Activated CD4-positive, CD25-positive, alpha-beta regulatory T cell (primary cell): Measurements from ENCODE around the gene EEPD1.

ENCODE experiments used
- DNase-seq, 4 experiments: peaks; one replicate each; lab custom pipeline; 2025; lab: John Stamatoyannopoulos, UW

Gene EEPD1

GRCh38 chr7:36154255-36155212 is 1.5 kb downstream of the EEPD1 start:
- DNase-seq, result no peak

DNA sequence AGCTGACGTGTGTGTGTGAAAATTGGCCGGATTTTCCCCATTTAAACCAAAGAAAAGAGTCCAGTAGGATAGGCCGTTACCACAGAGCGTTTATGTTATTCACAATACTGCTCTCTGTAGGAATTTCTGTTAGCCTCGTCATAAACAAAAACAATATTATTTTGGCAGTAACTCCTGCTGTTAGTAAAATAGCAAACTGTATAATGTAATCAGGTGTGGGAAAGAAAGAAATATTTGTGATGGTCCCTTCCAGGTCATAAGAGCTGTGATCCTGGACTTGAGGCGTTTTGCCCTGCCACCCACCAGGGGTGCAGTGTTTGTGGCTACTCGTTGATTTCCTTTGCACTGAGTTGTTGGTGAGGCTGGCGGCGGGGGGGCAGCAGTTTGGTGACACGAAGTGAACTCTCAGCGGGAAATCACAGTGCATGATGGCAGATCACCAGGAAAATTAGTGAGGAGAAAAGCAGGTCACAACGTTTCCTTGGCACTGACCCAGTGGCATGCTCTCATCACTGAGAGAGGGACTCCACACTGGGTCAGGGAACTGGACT is 2.8 kb downstream of the EEPD1 start:
- no peak for DNase-seq

GRCh38 chr7:36157527-36158320 is 4.7 kb downstream of the EEPD1 start:
- no peak for DNase-seq

DNA sequence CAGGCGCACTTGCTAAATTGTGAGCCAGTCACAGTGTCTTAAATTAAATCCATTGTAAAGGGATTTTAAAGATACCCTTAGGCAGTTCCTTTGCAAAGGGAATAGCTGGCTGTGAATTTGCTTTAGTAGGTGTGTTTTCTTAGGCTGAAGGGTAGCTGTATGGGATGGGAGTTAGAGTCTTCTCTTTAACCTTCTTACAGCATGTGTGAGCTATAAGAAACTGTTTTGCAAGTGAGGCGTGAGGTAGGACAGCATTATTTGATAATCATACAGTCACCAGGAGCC is 5.2 kb downstream of the EEPD1 start:
- no peak for DNase-seq

DNA sequence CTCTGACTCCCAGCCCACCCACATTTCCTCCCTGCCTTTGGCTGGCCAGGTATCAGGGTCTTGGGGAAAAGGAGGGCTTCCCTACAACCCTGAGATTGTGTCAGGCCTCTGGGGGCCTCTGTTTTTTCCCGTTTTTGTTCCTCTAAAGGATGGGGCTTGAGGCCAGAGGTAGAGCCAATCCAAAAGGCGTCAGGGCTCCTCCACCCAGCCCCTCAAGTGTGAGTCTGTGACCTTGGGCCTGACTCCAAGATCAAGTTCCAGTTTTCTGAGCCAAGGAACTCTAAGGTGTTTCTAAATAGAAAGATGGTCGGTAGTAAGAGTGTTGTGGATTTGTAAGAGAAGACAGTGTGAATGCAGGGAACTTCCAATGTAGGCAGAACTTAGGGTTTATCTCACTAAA is 6.6 kb downstream of the EEPD1 start:
- DNase-seq, result no peak

DNA sequence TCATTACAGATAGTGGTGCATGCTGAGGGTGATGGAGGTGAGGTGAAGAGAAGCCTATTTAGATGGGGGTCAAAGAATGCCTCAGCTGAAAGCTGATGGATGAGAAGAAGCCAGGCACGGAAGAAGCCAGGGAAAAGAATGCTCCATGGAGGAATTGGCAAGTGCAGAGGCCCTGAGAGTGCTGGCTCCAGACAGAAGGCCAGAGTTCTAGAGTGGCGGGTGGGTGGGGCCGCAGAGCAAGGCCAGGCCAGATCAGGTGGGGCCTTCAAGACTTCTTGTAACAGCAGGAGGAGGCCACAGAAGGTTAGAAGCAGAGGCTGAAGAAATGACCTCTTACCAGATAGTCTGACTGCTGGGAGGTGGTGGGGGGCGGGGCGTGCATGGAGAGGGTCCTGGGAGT is 7.3 kb downstream of the EEPD1 start:
- no peak for DNase-seq

GRCh38 chr7:36161996-36162395 is 8.9 kb downstream of the EEPD1 start:
- no peak for DNase-seq

- no peak for DNase-seq
These were observed 12.0 kb downstream of the EEPD1 start for GRCh38 chr7:36165059-36165458.

- no peak for DNase-seq
These were observed 12.7 kb downstream of the EEPD1 start for GRCh38 chr7:36165802-36166201.

DNA sequence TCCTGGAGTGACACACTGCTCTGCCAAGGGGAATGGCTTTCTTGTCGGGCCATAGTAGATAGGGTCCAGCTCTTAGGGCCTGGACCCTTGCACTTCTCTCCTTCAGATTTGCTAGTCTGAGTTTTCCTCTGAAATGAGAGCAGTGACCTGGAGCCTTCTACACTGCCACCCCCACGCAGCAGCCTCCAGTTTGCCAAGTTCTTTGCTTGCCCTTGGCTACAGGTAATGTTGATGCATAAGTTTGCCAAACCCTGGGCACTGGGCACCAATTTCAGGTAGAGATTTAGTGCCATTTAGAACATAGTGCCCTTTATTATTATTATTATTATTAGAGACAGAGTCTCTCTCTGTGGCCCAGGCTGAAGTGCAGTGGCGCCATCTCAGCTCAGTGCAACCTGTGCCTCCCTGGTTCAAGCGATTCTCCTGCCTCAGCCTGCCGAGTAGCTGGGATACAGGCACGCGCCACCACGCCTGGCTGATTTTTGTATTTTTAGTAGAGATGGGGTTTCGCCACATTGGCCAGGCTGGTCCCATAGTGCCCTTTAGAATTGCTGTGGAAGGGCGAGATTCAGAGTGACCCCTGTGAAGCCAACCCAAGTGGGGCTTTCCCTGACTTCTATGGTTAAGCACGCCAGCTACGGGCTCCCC is 14.5 kb downstream of the EEPD1 start:
- DNase-seq, result no peak

DNA sequence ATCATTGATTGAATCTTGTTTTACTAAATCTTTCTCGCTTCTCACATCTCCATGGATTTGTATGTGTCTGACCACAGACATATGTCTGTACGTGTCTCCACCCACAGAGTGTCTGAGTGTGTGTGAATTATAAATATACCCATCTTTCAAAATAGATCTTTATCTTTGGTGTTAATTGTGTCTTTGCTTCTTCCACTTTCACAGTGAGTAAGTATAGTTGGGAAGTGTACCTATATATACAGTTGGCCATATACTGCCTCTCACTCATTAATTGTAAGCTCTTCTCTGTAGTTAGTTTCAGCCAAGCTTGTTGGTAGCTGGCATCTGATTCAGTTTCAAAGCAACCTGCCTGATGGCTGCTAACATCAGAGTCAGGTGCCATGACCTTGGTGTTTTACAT is 18.4 kb downstream of the EEPD1 start:
- no peak for DNase-seq

- DNase-seq, result no peak
These were observed 22.8 kb downstream of the EEPD1 start for GRCh38 chr7:36175886-36176285.

GRCh38 chr7:36176697-36177096 is 23.6 kb downstream of the EEPD1 start:
- no peak for DNase-seq

- no peak for DNase-seq
These were observed 27.1 kb downstream of the EEPD1 start for GRCh38 chr7:36180121-36180520.

GRCh38 chr7:36181668-36182067 is 28.6 kb downstream of the EEPD1 start:
- no peak for DNase-seq

- no peak for DNase-seq
These were observed 30.0 kb downstream of the EEPD1 start for GRCh38 chr7:36182854-36183604.

GRCh38 chr7:36185092-36185491 is 32.0 kb downstream of the EEPD1 start:
- no peak for DNase-seq

GRCh38 chr7:36185756-36186155 is 32.7 kb downstream of the EEPD1 start:
- DNase-seq, result no peak

DNA sequence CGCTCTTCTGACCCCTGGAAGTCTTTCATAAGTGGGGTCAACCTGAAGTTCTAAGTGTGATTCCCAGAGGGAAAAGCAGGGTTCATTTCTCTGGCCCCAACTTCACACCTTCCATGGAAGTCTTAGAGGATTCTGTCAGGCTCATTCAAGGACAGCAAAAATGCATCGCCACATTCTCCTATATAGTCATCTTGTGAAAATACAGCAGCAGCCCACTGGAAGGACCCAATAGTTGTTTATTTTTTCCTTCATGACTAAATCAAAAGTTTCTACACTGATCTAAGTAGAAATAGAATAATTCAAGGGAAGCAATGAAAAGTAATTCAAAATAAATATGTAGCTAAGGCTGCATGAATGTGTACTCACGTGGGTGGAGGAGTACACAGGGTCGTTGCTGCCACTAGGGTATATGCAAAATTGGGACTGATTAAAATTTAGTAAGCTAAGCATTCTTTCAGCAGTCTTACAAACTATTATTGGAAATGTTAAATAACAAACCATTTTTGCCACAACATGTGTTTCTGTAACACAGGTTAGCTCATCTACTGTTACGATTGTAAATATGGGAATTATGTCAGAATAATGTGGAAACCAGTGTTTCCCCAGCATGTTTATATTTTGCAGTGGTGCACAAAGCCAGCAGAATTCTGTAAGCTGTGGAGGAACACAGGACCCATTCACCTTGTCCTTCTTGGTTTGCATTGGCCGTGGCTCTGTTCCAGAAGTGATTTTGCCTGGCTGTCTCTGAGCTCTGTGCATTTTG is 33.5 kb downstream of the EEPD1 start:
- DNase-seq, result no peak

DNA sequence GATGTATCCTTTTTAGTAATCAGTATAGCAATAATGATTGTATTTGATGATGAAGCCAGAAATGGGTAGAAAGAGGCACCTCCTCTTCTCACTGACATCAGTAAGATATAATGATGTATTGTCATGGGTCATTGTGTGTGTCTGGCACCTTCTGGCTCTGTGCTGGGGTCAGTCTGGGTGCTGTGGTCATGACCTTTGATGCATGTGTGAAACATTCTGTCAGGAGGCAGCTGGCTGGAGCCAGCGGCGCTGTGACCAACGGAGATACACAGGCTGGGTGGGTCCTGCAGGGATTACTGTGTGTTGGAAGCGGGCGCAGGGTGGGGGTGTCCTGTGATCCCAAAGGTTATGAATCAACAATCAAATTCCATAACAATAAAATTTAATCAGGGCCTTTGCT is 35.2 kb downstream of the EEPD1 start:
- no peak for DNase-seq

DNA sequence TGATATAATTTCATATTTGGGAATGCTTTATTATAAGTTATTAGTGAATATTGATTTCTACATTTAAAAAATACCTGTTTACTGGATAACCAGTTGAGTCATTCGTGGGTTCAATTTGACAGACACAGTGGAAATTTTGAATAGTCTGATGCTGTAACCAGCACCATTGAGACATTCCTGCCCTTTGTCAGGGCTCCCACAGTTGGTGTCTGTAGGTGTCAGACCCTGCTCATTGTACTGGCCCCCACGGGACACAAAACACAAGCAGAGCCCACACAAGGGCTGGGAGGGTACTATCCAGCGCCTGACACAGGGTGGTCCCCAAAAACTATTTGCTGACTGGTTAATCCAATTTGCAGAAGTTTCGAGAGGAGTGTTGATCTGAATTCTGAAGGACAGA is 35.9 kb downstream of the EEPD1 start:
- no peak for DNase-seq
